Stimulated activated CD8-positive, alpha-beta memory T cell treated with anti-CD3 and anti-CD28 coated beads, Interleukin-4, amount 100 ng/mL, for 4 hours (primary cell): ENCODE results near the gene SRRM2.
A peak's percentile ranks its signal among the peaks of the same experiment; 100 is the strongest.

Experiments used
- DNase-seq, 2 donors: peaks; one replicate each; pipeline ENCODE4 v3.0.0-alpha.2; 2020; ENCODE audit warnings: low read depth in 2 of 2, low spot score in 1 of 2

SRRM2 gene

GRCh38 chr16:2737895-2738418 is 14.5 kb upstream of the SRRM2 start:
- DNase-seq, result no peak

- no peak for DNase-seq
Observed at GRCh38 chr16:2738615-2739014, 13.8 kb upstream of the SRRM2 start.

- no peak for DNase-seq
Observed at GRCh38 chr16:2739625-2740430, 12.6 kb upstream of the SRRM2 start.

- no peak for DNase-seq
Observed at GRCh38 chr16:2740476-2740875, 12.0 kb upstream of the SRRM2 start.

- DNase-seq, result no peak
Observed at GRCh38 chr16:2741168-2741567, 11.3 kb upstream of the SRRM2 start.

- no peak for DNase-seq
Observed at GRCh38 chr16:2742323-2743006, 10.0 kb upstream of the SRRM2 start.

GRCh38 chr16:2743007-2743810 is 9.2 kb upstream of the SRRM2 start:
- DNase-seq, result no peak

GRCh38 chr16:2744711-2745110 is 7.7 kb upstream of the SRRM2 start:
- DNase-seq, result no peak

GRCh38 chr16:2745116-2745890 is 7.1 kb upstream of the SRRM2 start:
- DNase-seq, result no peak

GRCh38 chr16:2745961-2746360 is 6.5 kb upstream of the SRRM2 start:
- DNase-seq, result no peak

GRCh38 chr16:2748757-2749455 is 3.5 kb upstream of the SRRM2 start:
- DNase-seq, result no peak

- DNase-seq, result no peak
Observed at GRCh38 chr16:2749476-2749875, 3.0 kb upstream of the SRRM2 start.

GRCh38 chr16:2749936-2750335 is 2.5 kb upstream of the SRRM2 start:
- DNase-seq, result no peak

GRCh38 chr16:2751577-2752034 is 832 bp upstream of the SRRM2 start:
- DNase-seq, result no peak

- peak in 1 of 2 donors; percentile 24 for DNase-seq
Observed at GRCh38 chr16:2752850-2753732, 653 bp downstream of the SRRM2 start.

- DNase-seq, result no peak
Observed at GRCh38 chr16:2753733-2754020, 1.2 kb downstream of the SRRM2 start.

GRCh38 chr16:2755158-2755557 is 2.7 kb downstream of the SRRM2 start:
- DNase-seq, result no peak

GRCh38 chr16:2756288-2757015 is 4.0 kb downstream of the SRRM2 start:
- DNase-seq, result no peak

- DNase-seq, result no peak
Observed at GRCh38 chr16:2757344-2757743, 4.9 kb downstream of the SRRM2 start.
